OCI-LY3 (cell line): Measurements from ENCODE around the gene RAP1GAP2.

Experiments
- H2AFZ ChIP-seq: fragments of 200-600, 300-600 bp; shearing (Covaris generic); 2 replicates; pipeline ENCODE4 v1.6.0; 2014; ENCODE audit warnings: antibody characterized with exemption, low read depth, low read length
- H3K27ac ChIP-seq: fragments of 200-600, 300-600 bp; sonication (generic); 2 replicates; pipeline ENCODE4 v1.5.1; 2014; ENCODE audit warnings: mild to moderate bottlenecking, low read length, moderate library complexity, mixed read lengths
- H3K27me3 ChIP-seq: fragments of 200-600, 300-600 bp; sonication (generic); 2 replicates; pipeline ENCODE4 v1.6.1; 2014; ENCODE audit warnings: low read depth, low read length, mixed read lengths
- H3K36me3 ChIP-seq: fragments of 200-600, 300-600 bp; sonication (generic); replicated peaks from 2 replicates; pipeline ENCODE3; 2014; ENCODE audit warnings: low read depth, low read length, mixed read lengths
- H3K4me1 ChIP-seq: fragments of 300-600, 200-600 bp; sonication (generic); 2 replicates; pipeline ENCODE4 v1.6.1; 2014; ENCODE audit warnings: low read length, mixed read lengths
- H3K4me2 ChIP-seq: fragments of 200-600, 300-600 bp; sonication (generic); 2 replicates; pipeline ENCODE4 v1.6.1; 2014; ENCODE audit warnings: low read length, mixed read lengths
- H3K4me3 ChIP-seq: fragments of 300-600, 200-600 bp; sonication (generic); 2 replicates; pipeline ENCODE4 v1.5.1; 2014; ENCODE audit warnings: antibody characterized with exemption, mild to moderate bottlenecking, low read length, moderate library complexity
- H3K79me2 ChIP-seq: fragments of 300-600, 200-600 bp; shearing (Covaris generic); 2 replicates; pipeline ENCODE4 v1.6.1; 2014; ENCODE audit warnings: mild to moderate bottlenecking, low read length, mixed read lengths
- H3K9ac ChIP-seq: fragments of 300-600, 200-600 bp; shearing (Covaris generic); 2 replicates; pipeline ENCODE4 v1.6.0; 2014; ENCODE audit warnings: mild to moderate bottlenecking, low read length, moderate library complexity
- H3K9me3 ChIP-seq: fragments of 200-600, 300-600 bp; shearing (Covaris generic); 2 replicates; pipeline ENCODE4 v1.6.1; 2014; ENCODE audit warnings: low read length, mixed read lengths; ENCODE audit not compliant: insufficient read depth
- H4K20me1 ChIP-seq: fragments of 200-600, 300-600 bp; sonication (generic); 2 replicates; pipeline ENCODE4 v1.6.1; 2016; ENCODE audit warnings: low read length, mixed read lengths; ENCODE audit not compliant: insufficient read depth
- EZH2phosphoT487 ChIP-seq: fragments of 200-600 bp; shearing (Covaris generic); IDR thresholded peaks from 2 replicates; pipeline ENCODE4 v1.6.1; 2018; ENCODE audit warnings: antibody characterized with exemption, mixed run types, low read depth
- TF ChIP-seq, protein P1 (sequence below): fragments of 200-600, 300-600 bp; sonication (generic); IDR thresholded peaks from 2 replicates; pipeline ENCODE4 v1.5.1; 2014; ENCODE audit warnings: antibody characterized with exemption, low read length, low read depth

Gene RAP1GAP2

DNA sequence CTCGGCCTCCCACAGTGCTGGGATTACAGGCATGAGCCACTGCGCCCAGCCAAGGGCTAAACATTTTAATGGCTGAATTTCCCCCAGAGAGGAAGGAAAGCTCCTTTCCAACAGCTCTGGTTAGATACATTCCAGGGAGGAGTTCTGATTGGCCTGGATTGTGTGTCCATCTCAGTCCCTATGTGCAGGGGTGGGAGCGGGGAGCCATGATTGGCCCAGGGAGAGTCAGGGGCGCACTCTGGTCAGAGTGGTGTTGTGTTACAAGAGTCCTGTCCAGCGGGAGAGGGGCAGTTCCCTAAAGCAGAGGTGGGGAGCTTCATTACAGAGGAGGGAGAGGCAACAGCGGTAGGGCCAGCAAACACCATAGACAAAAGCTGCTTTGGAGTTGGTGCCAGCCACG lies 75.0 kb downstream of the RAP1GAP2 start:
- H3K4me3 ChIP-seq: no peak overlapping the region
- H3K4me1 ChIP-seq: peaks cover 1% of the 10 kb centered on the region
- H3K79me2 ChIP-seq: no peaks in the 10 kb centered on the region
- no peaks in the 10 kb centered on the region for H3K36me3 ChIP-seq
- no peaks in the 10 kb centered on the region for H3K9me3 ChIP-seq
- no peaks in the 10 kb centered on the region for H4K20me1 ChIP-seq
- peaks cover 15% of the 10 kb centered on the region for H3K27me3 ChIP-seq
- no peak for TF ChIP-seq EZH2phosphoT487
- no peak overlapping the region for H3K4me2 ChIP-seq
- no peak overlapping the region for H2AFZ ChIP-seq
- no peak overlapping the region for H3K9ac ChIP-seq
- H3K27ac ChIP-seq: no peak overlapping the region

DNA sequence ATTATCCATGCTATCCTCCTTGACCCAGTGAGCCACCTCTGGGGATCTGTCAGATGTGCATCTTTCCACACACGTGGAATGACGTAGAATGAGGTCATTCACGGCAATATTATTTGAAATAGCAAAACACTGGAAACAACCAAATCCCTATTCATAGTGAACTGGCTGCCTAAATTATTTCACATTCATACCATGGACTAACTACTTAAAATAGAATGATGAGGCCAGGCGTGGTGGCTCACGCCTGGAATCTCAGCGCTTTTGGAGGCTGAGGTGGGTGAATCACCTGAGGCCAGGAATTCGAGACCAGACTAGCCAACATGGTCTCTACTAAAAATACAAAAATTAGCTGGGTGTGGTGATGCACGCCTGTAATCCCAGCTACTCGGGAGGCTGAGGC lies 75.5 kb downstream of the RAP1GAP2 start:
- Histone ChIP-seq H4K20me1 (no peaks in the 10 kb centered on the region), H3K79me2 (no peaks in the 10 kb centered on the region), H3K27ac (no peak overlapping the region), H3K4me3 (no peak overlapping the region), H3K9me3 (no peaks in the 10 kb centered on the region), H2AFZ (no peak overlapping the region), H3K27me3 (peaks cover 15% of the 10 kb centered on the region), H3K9ac (no peak overlapping the region), H3K36me3 (no peaks in the 10 kb centered on the region), H3K4me1 (no peaks in the 10 kb centered on the region), H3K4me2 (no peak overlapping the region)
- TF ChIP-seq EZH2phosphoT487: no peak
- TF ChIP-seq, protein P1, sequence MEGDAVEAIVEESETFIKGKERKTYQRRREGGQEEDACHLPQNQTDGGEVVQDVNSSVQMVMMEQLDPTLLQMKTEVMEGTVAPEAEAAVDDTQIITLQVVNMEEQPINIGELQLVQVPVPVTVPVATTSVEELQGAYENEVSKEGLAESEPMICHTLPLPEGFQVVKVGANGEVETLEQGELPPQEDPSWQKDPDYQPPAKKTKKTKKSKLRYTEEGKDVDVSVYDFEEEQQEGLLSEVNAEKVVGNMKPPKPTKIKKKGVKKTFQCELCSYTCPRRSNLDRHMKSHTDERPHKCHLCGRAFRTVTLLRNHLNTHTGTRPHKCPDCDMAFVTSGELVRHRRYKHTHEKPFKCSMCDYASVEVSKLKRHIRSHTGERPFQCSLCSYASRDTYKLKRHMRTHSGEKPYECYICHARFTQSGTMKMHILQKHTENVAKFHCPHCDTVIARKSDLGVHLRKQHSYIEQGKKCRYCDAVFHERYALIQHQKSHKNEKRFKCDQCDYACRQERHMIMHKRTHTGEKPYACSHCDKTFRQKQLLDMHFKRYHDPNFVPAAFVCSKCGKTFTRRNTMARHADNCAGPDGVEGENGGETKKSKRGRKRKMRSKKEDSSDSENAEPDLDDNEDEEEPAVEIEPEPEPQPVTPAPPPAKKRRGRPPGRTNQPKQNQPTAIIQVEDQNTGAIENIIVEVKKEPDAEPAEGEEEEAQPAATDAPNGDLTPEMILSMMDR: no peak

DNA sequence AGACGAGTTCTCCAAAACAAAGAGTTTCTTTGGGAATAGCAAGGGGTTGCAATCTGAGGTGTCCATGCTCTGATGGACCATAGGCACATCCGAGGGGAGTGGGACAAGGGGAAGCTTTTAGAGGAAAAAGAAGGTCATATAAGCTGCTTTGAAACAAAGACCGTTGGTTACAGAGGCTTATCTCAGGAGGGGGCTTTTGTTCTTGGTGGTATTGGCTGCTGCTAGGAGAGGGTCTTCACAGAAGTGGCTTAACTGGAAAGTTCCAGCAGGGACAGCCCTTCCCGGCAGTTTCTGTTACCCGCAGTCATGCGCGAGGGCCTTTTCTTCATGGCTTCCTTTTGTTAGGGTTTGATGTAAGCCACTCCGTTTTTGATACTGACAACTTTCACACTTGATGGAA lies 76.0 kb downstream of the RAP1GAP2 start:
- H3K4me3 ChIP-seq: no peak overlapping the region
- no peak overlapping the region for H3K9ac ChIP-seq
- H4K20me1 ChIP-seq: no peaks in the 10 kb centered on the region
- H3K27me3 ChIP-seq: peaks cover 14% of the 10 kb centered on the region
- no peaks in the 10 kb centered on the region for H3K9me3 ChIP-seq
- H3K4me1 ChIP-seq: no peaks in the 10 kb centered on the region
- H3K36me3 ChIP-seq: no peaks in the 10 kb centered on the region
- no peak overlapping the region for H3K27ac ChIP-seq
- H3K79me2 ChIP-seq: no peaks in the 10 kb centered on the region
- no peak for TF ChIP-seq EZH2phosphoT487
- TF ChIP-seq, protein P1: no peak
- H2AFZ ChIP-seq: no peak overlapping the region
- no peak overlapping the region for H3K4me2 ChIP-seq

DNA sequence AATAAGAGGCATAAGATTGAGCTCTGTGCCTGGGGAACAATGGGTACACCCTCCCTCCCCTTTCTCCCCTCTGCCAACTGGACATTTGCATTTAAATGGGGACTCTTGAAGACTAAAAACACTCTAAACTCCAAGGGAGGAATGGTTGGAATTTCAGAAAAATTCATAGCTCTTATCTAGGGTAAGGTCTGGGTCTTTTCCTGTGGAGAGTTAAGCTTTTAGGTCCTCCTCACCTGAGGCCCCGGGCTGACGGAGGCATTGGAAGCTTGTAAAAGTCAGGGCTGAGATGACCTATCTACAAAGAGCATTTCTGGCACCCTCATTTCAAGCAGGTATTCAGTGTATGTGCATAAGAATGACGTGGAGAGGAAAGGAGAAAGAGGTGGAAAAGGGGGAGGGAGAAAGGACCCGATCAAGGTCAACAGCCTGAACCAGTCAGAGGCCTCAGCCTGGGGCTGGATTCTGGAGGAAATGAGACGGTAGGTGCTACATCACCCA lies 78.0 kb downstream of the RAP1GAP2 start:
- Histone ChIP-seq H3K9me3 (no peaks in the 10 kb centered on the region), H3K79me2 (no peaks in the 10 kb centered on the region), H3K4me2 (no peak overlapping the region), H4K20me1 (no peaks in the 10 kb centered on the region), H3K36me3 (no peaks in the 10 kb centered on the region), H3K4me1 (no peaks in the 10 kb centered on the region), H3K27me3 (peaks cover 9% of the 10 kb centered on the region; the same call in 1 of the 2 replicates), H3K9ac (no peak overlapping the region), H3K27ac (no peak overlapping the region), H2AFZ (no peak overlapping the region), H3K4me3 (no peak overlapping the region)
- no peak for TF ChIP-seq EZH2phosphoT487
- TF ChIP-seq, protein P1: no peak
